SK-N-SH treated with all-trans-retinoic acid at 6 μM for 48 hours (cell line): ENCODE results near the gene MALRD1.

Experiments
- ATAC-seq: fragments of 200-7000 bp; cut with Tn5 transposase; 3 replicates; pipeline ENCODE4 v1.9.1; 2020; ENCODE audit warnings: mild to moderate bottlenecking, moderate library complexity
- ARNTL ChIP-seq: fragments of 450-650 bp; formaldehyde crosslinking; IDR thresholded peaks from 2 replicates; pipeline ENCODE4 v1.5.0; 2020; ENCODE audit warnings: low read depth, mild to moderate bottlenecking, moderate library complexity, borderline replicate concordance
- BACH2 ChIP-seq: fragments of 250-450 bp; sonication (Bioruptor Pico); IDR thresholded peaks from 2 replicates; pipeline ENCODE4 v1.9.0; 2021; ENCODE audit warnings: mild to moderate bottlenecking, borderline replicate concordance
- CREB5 ChIP-seq: fragments of 250-450 bp; sonication (Bioruptor Pico); IDR thresholded peaks from 2 replicates; pipeline ENCODE4 v1.5.1; 2020; ENCODE audit warnings: low read depth, mild to moderate bottlenecking, moderate library complexity
- CSDC2 ChIP-seq: fragments of 250-450 bp; sonication (Bioruptor Pico); IDR thresholded peaks from 2 replicates; pipeline ENCODE4 v1.5.0; 2020; ENCODE audit warnings: mild to moderate bottlenecking, moderate library complexity
- CSRNP3 ChIP-seq: fragments of 250-450 bp; sonication (Bioruptor Pico); IDR thresholded peaks from 2 replicates; pipeline ENCODE4 v1.5.1; 2021; ENCODE audit warnings: mild to moderate bottlenecking, moderate library complexity
- ESRRG ChIP-seq: fragments of 250-450 bp; sonication (Bioruptor Pico); IDR thresholded peaks from 2 replicates; pipeline ENCODE4 v1.6.1; 2021; ENCODE audit warnings: mild to moderate bottlenecking
- GLIS3 ChIP-seq: fragments of 250-450 bp; sonication (Bioruptor Pico); IDR thresholded peaks from 2 replicates; pipeline ENCODE4 v1.5.0; 2020; ENCODE audit warnings: mild to moderate bottlenecking, moderate library complexity
- ISL1 ChIP-seq: fragments of 250-450 bp; sonication (Bioruptor Pico); IDR thresholded peaks from 2 replicates; pipeline ENCODE4 v2.1.2; 2022; ENCODE audit warnings: mild to moderate bottlenecking, moderate library complexity
- OSR1 ChIP-seq: fragments of 250-450 bp; sonication (Bioruptor Pico); IDR thresholded peaks from 2 replicates; pipeline ENCODE4 v1.8.0; 2022; ENCODE audit warnings: moderate library complexity, mild to moderate bottlenecking, inconsistent platforms
- PATZ1 ChIP-seq: fragments of 250-450 bp; sonication (Bioruptor Pico); IDR thresholded peaks from 2 replicates; pipeline ENCODE4 v1.8.0; 2020; ENCODE audit warnings: mild to moderate bottlenecking, moderate library complexity, borderline replicate concordance
- POU6F1 ChIP-seq: fragments of 250-450 bp; sonication (Bioruptor Pico); IDR thresholded peaks from 2 replicates; pipeline ENCODE4 v1.8.0; 2021; ENCODE audit warnings: low read depth, mild to moderate bottlenecking, moderate library complexity, borderline replicate concordance
- RARB ChIP-seq: fragments of 250-450 bp; sonication (Bioruptor Pico); IDR thresholded peaks from 2 replicates; pipeline ENCODE4 v1.8.0; 2021; ENCODE audit warnings: mild to moderate bottlenecking, moderate library complexity
- SNAI2 ChIP-seq: fragments of 250-450 bp; sonication (Bioruptor Pico); IDR thresholded peaks from 2 replicates; pipeline ENCODE4 v1.5.0; 2020; ENCODE audit warnings: mild to moderate bottlenecking, moderate library complexity
- TCF4 ChIP-seq: fragments of 250-450 bp; sonication (Bioruptor Pico); IDR thresholded peaks from 2 replicates; pipeline ENCODE4 v1.8.0; 2021; ENCODE audit warnings: mild to moderate bottlenecking, moderate library complexity, borderline replicate concordance
- TOX ChIP-seq: fragments of 250-450 bp; sonication (Bioruptor Pico); IDR thresholded peaks from 2 replicates; pipeline ENCODE4 v1.8.0; 2021; ENCODE audit warnings: mild to moderate bottlenecking, moderate library complexity, borderline replicate concordance
- TSHZ2 ChIP-seq: fragments of 250-450 bp; sonication (Bioruptor Pico); IDR thresholded peaks from 2 replicates; pipeline ENCODE4 v1.5.0; 2020; ENCODE audit warnings: mild to moderate bottlenecking, moderate library complexity
- ZC3H10 ChIP-seq: fragments of 250-450 bp; sonication (Bioruptor Pico); IDR thresholded peaks from 2 replicates; pipeline ENCODE4 v1.5.1; 2021; ENCODE audit warnings: mild to moderate bottlenecking, moderate library complexity
- ZFP3 ChIP-seq: fragments of 250-450 bp; sonication (Bioruptor Pico); IDR thresholded peaks from 2 replicates; pipeline ENCODE4 v1.5.0; 2020; ENCODE audit warnings: mild to moderate bottlenecking, moderate library complexity
- ZFP30 ChIP-seq: fragments of 450-650 bp; formaldehyde crosslinking; IDR thresholded peaks from 2 replicates; pipeline ENCODE4 v1.5.0; 2022; ENCODE audit warnings: mild to moderate bottlenecking, moderate library complexity
- ZNF565 ChIP-seq: fragments of 450-650 bp; formaldehyde crosslinking; conservative IDR thresholded peaks from 2 replicates; pipeline ENCODE4 v1.5.0; 2020; ENCODE audit warnings: low read depth, mild to moderate bottlenecking, moderate library complexity
- ZNF70 ChIP-seq: fragments of 450-650 bp; formaldehyde crosslinking; IDR thresholded peaks from 2 replicates; pipeline ENCODE4 v1.5.0; 2020; ENCODE audit warnings: mild to moderate bottlenecking, moderate library complexity
- ZNF8 ChIP-seq: fragments of 450-650 bp; formaldehyde crosslinking; IDR thresholded peaks from 2 replicates; pipeline ENCODE4 v1.5.0; 2020; ENCODE audit warnings: mild to moderate bottlenecking, moderate library complexity

MALRD1 gene

GRCh38 chr10:19728964-19729363, 680.4 kb downstream of the MALRD1 start:
- no peak for ATAC-seq
- no peak for TF ChIP-seq POU6F1 (CRISPR knock-in tag)
- TF ChIP-seq ZFP30 (CRISPR knock-in tag), result no peak
- TF ChIP-seq TOX (CRISPR knock-in tag), result no peak
- TF ChIP-seq BACH2 (CRISPR knock-in tag), result no peak
- TF ChIP-seq TCF4, result no peak
- TF ChIP-seq GLIS3, result no peak
- TF ChIP-seq CSRNP3 (CRISPR knock-in tag), result no peak
- no peak for TF ChIP-seq SNAI2
- no peak for TF ChIP-seq ZFP3 (CRISPR knock-in tag)
- TF ChIP-seq ZNF70 (CRISPR knock-in tag), result no peak
- TF ChIP-seq ARNTL (CRISPR knock-in tag), result no peak
- TF ChIP-seq CREB5 (CRISPR knock-in tag), result no peak
- no peak for TF ChIP-seq ZC3H10 (CRISPR knock-in tag)
- TF ChIP-seq ZNF8 (CRISPR knock-in tag), result no peak
- TF ChIP-seq ZNF565 (CRISPR knock-in tag), result no peak
- TF ChIP-seq OSR1, result no peak

GRCh38 chr10:19730167-19730906, 681.7 kb downstream of the MALRD1 start:
- peak; percentile 96 for ATAC-seq
- TF ChIP-seq ARNTL (CRISPR knock-in tag) (no peak), ZNF8 (CRISPR knock-in tag) (no peak), GLIS3 (no peak), CREB5 (CRISPR knock-in tag) (no peak), ZNF565 (CRISPR knock-in tag) (no peak), TOX (CRISPR knock-in tag) (peak; percentile 83; the same call in 1 of the 2 replicates), PATZ1 (CRISPR knock-in tag) (peak; percentile 50; the same call in 1 of the 2 replicates), ISL1 (CRISPR knock-in tag) (peak; percentile 23; the same call in 1 of the 2 replicates), OSR1 (no peak), CSRNP3 (CRISPR knock-in tag) (no peak), RARB (CRISPR knock-in tag) (no peak), TCF4 (no peak), ZC3H10 (CRISPR knock-in tag) (peak; percentile 88; the same call in 1 of the 2 replicates), ESRRG (CRISPR knock-in tag) (no peak), TSHZ2 (CRISPR knock-in tag) (no peak), SNAI2 (no peak), ZFP3 (CRISPR knock-in tag) (no peak), ZNF70 (CRISPR knock-in tag) (no peak), CSDC2 (no peak)
